PC-9 (cell line): ENCODE results near the gene FNIP1.

Source experiments
- EZH2 ChIP-seq: fragments of 200-600 bp; sonication (generic); IDR thresholded peaks from 2 replicates; pipeline ENCODE4 v1.8.0; 2017; ENCODE audit warnings: antibody characterized with exemption, low read depth
- TF ChIP-seq, protein P1 (sequence below): fragments of 200-600 bp; sonication (generic); conservative IDR thresholded peaks from 2 replicates; pipeline ENCODE4 v1.6.1; 2017; ENCODE audit warnings: mixed run types, antibody characterized with exemption, mild to moderate bottlenecking, moderate library complexity

DNA sequence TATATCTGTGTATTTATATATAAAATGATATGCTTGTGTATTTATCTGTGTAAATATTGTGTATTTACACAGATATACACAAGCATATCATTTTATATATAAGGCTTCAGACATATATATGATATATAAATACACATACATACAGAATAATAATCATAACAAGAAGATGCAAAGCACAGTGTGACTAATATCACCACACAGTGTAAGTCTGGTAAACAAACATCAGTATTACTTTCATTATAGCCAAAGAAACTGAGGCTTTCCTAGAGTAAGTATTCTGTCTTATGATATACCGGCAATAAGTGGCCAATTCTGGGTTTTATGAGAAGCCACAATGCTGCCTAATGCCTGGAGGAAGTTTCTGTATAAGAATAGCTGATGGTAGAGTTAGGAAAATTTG, 131.9 kb downstream of the FNIP1 start:
- no peak for TF ChIP-seq EZH2
- TF ChIP-seq, protein P1, sequence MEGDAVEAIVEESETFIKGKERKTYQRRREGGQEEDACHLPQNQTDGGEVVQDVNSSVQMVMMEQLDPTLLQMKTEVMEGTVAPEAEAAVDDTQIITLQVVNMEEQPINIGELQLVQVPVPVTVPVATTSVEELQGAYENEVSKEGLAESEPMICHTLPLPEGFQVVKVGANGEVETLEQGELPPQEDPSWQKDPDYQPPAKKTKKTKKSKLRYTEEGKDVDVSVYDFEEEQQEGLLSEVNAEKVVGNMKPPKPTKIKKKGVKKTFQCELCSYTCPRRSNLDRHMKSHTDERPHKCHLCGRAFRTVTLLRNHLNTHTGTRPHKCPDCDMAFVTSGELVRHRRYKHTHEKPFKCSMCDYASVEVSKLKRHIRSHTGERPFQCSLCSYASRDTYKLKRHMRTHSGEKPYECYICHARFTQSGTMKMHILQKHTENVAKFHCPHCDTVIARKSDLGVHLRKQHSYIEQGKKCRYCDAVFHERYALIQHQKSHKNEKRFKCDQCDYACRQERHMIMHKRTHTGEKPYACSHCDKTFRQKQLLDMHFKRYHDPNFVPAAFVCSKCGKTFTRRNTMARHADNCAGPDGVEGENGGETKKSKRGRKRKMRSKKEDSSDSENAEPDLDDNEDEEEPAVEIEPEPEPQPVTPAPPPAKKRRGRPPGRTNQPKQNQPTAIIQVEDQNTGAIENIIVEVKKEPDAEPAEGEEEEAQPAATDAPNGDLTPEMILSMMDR, result no peak
